Neuronal stem cell (in vitro differentiated cells): ENCODE data around the gene HOXB4.

Experiments used
- DNase-seq: peaks from one replicate; pipeline ENCODE4 v3.0.0-alpha.2; 2013; ENCODE audit warnings: low spot score
- H2AFZ ChIP-seq: one replicate; pipeline ENCODE4 v1.6.1; 2013; ENCODE audit warnings: mild to moderate bottlenecking, low read length, inconsistent platforms
- H2AK5ac ChIP-seq: 2 replicates; pipeline ENCODE4 v1.6.1; 2013; ENCODE audit warnings: low read depth, mild to moderate bottlenecking, inconsistent platforms, low read length, moderate library complexity, mixed read lengths
- H2BK120ac ChIP-seq: 2 replicates; pipeline ENCODE4 v1.6.1; 2013; ENCODE audit warnings: low read depth, mild to moderate bottlenecking, inconsistent platforms, low read length, moderate library complexity, mixed read lengths
- H2BK12ac ChIP-seq: one replicate; pipeline ENCODE4 v1.6.1; 2013; ENCODE audit warnings: low read length, inconsistent platforms
- H2BK15ac ChIP-seq: 2 replicates; pipeline ENCODE4 v1.6.1; 2013; ENCODE audit warnings: mild to moderate bottlenecking, low read length, inconsistent platforms, mixed read lengths
- H2BK5ac ChIP-seq: one replicate; pipeline ENCODE4 v1.6.1; 2013; ENCODE audit warnings: inconsistent platforms, mild to moderate bottlenecking, low read length, moderate library complexity
- H3K14ac ChIP-seq: one replicate; pipeline ENCODE4 v1.6.1; 2013; ENCODE audit warnings: low read length, inconsistent platforms
- H3K18ac ChIP-seq: 2 replicates; pipeline ENCODE4 v1.6.1; 2013; ENCODE audit warnings: low read length, inconsistent platforms
- H3K23ac ChIP-seq: 2 replicates; pipeline ENCODE4 v1.6.1; 2013; ENCODE audit warnings: low read depth, mild to moderate bottlenecking, mixed read lengths, low read length, inconsistent platforms; ENCODE audit not compliant: poor library complexity
- H3K27ac ChIP-seq: replicated peaks from 3 replicates; pipeline ENCODE4 v1.5.1; 2013; ENCODE audit warnings: low read length, inconsistent platforms
- H3K27me3 ChIP-seq, 3 experiments: 2 replicates each; pipeline ENCODE4 v1.6.1; 2013; ENCODE audit warnings: low read length in 3 of 3, mild to moderate bottlenecking in 2 of 3, inconsistent platforms in 1 of 3, low read depth in 1 of 3, mixed read lengths in 1 of 3, moderate library complexity in 1 of 3; ENCODE audit not compliant: control insufficient read depth in 3 of 3, insufficient read depth in 3 of 3
- H3K36me3 ChIP-seq, 2 donors: replicated peaks in 1 of 2; 2 replicates each; pipeline ENCODE4 v1.6.1; 2013; ENCODE audit warnings: low read length in 2 of 2; ENCODE audit not compliant: control insufficient read depth in 2 of 2, insufficient read depth in 2 of 2
- H3K4ac ChIP-seq: 2 replicates; pipeline ENCODE4 v1.6.1; 2013; ENCODE audit warnings: inconsistent platforms, mild to moderate bottlenecking, low read length, moderate library complexity
- H3K4me1 ChIP-seq, 2 donors: 1 replicate in 1 of 2; 2 replicates in 1 of 2; pipeline ENCODE4 v1.6.1; 2013; ENCODE audit warnings: low read length in 2 of 2, low read depth in 1 of 2; ENCODE audit not compliant: control insufficient read depth in 2 of 2, insufficient read depth in 1 of 2
- H3K4me2 ChIP-seq: one replicate; pipeline ENCODE4 v1.6.1; 2013; ENCODE audit warnings: mild to moderate bottlenecking, low read length, inconsistent platforms; ENCODE audit not compliant: insufficient read depth, poor library complexity, severe bottlenecking
- H3K4me3 ChIP-seq, 2 donors: 2 replicates each; pipeline ENCODE4 v1.5.1; 2013; ENCODE audit warnings: low read length in 2 of 2, mild to moderate bottlenecking in 2 of 2, inconsistent platforms in 1 of 2, moderate library complexity in 1 of 2
- H3K79me1 ChIP-seq: one replicate; pipeline ENCODE4 v1.6.1; 2013; ENCODE audit warnings: low read depth, mild to moderate bottlenecking, inconsistent platforms, low read length, moderate library complexity
- H3K9ac ChIP-seq: one replicate; pipeline ENCODE4 v1.6.1; 2013; ENCODE audit warnings: mild to moderate bottlenecking, low read depth, low read length, inconsistent platforms; ENCODE audit not compliant: poor library complexity
- H3K9me3 ChIP-seq, 2 donors: replicated peaks in 1 of 2; 2 replicates each; pipeline versions ENCODE3 to v1.6.1; 2013; ENCODE audit warnings: low read length in 2 of 2, mild to moderate bottlenecking in 2 of 2, inconsistent platforms in 1 of 2, low read depth in 1 of 2, mixed read lengths in 1 of 2, moderate library complexity in 1 of 2; ENCODE audit not compliant: control insufficient read depth in 2 of 2, insufficient read depth in 1 of 2
- H4K8ac ChIP-seq: one replicate; pipeline ENCODE4 v1.6.1; 2013; ENCODE audit warnings: low read depth, mild to moderate bottlenecking, inconsistent platforms, low read length, moderate library complexity
- H4K91ac ChIP-seq: one replicate; pipeline ENCODE4 v1.6.1; 2013; ENCODE audit warnings: low read length, low read depth, mild to moderate bottlenecking, inconsistent platforms; ENCODE audit not compliant: poor library complexity
- WGBS, 2 donors: extraction: QIAGEN DNeasy Blood & Tissue Kit; methylation state at CpG; one replicate each; pipeline ENCODE4 v1.1.7; 2013; ENCODE audit warnings: missing lambda C conversion rate in 2 of 2, mixed read lengths in 1 of 2; ENCODE audit not compliant: insufficient read length in 2 of 2, insufficient replicate concordance in 1 of 2; ENCODE audit errors: extremely low coverage in 2 of 2; 5-methylcytosine and 5-hydroxymethylcytosine counted together

HOXB4 gene

GRCh38 chr17:48622857-48623256 is 44.7 kb upstream of the HOXB4 start:
- Histone ChIP-seq H2BK120ac (no peak overlapping the region), H2AFZ (no peak overlapping the region), H2BK5ac (no peak overlapping the region), H3K79me1 (no peaks in the 10 kb centered on the region), H3K23ac (no peak overlapping the region), H3K4me2 (no peak overlapping the region), H4K91ac (no peak overlapping the region), H3K27me3 (peaks cover 72 to 100% (median 99%) of the 10 kb centered on the region in 3 experiments), H2AK5ac (no peak overlapping the region), H3K18ac (no peak overlapping the region), H2BK15ac (no peak overlapping the region), H3K4me3 (no peak overlapping the region), H3K36me3 (no peaks in the 10 kb centered on the region), H2BK12ac (no peak overlapping the region), H4K8ac (no peak overlapping the region), H3K9me3 (peaks cover 0 to 10% of the 10 kb centered on the region in 2 donors), H3K9ac (no peak overlapping the region), H3K27ac (no peak overlapping the region), H3K14ac (no peak overlapping the region), H3K4ac (no peak overlapping the region), H3K4me1 (peaks cover 0 to 4% of the 10 kb centered on the region in 2 donors)
- no peak for DNase-seq
- no CpG with 5 or more reads among the region's 11 CpGs for WGBS, 2 donors

GRCh38 chr17:48621410-48622392 is 43.6 kb upstream of the HOXB4 start:
- Histone ChIP-seq H2AFZ (no peak overlapping the region), H3K4ac (no peak overlapping the region), H3K14ac (no peak overlapping the region), H3K9me3 (peaks cover 0 to 10% of the 10 kb centered on the region in 2 donors), H2BK5ac (no peak overlapping the region), H3K18ac (no peak overlapping the region), H3K4me3 (no peak overlapping the region), H3K9ac (no peak overlapping the region), H4K91ac (no peak overlapping the region), H3K27ac (no peak overlapping the region), H2AK5ac (no peak overlapping the region), H4K8ac (no peak overlapping the region), H2BK15ac (no peak overlapping the region), H3K79me1 (no peaks in the 10 kb centered on the region), H2BK12ac (no peak overlapping the region), H3K27me3 (peaks cover 74 to 100% (median 99%) of the 10 kb centered on the region in 3 experiments), H3K36me3 (no peaks in the 10 kb centered on the region), H2BK120ac (no peak overlapping the region), H3K23ac (no peak overlapping the region), H3K4me1 (peaks cover 0 to 4% of the 10 kb centered on the region in 2 donors), H3K4me2 (no peak overlapping the region)
- no peak for DNase-seq
- WGBS, 2 donors = no CpG with 5 or more reads among the region's 41 CpGs

- H4K8ac ChIP-seq = no peak overlapping the region
- peaks cover 79 to 100% (median 99%) of the 10 kb centered on the region in 3 experiments for H3K27me3 ChIP-seq
- H3K4me3 ChIP-seq = no peak overlapping the region
- no peak overlapping the region for H3K27ac ChIP-seq
- no peak overlapping the region for H3K4ac ChIP-seq
- H2BK5ac ChIP-seq = no peak overlapping the region
- H3K79me1 ChIP-seq = no peaks in the 10 kb centered on the region
- DNase-seq = no peak
- H3K4me2 ChIP-seq = no peak overlapping the region
- no peak overlapping the region for H2BK15ac ChIP-seq
- no peak overlapping the region for H3K9ac ChIP-seq
- H2BK120ac ChIP-seq = no peak overlapping the region
- no peaks in the 10 kb centered on the region for H3K36me3 ChIP-seq
- H3K14ac ChIP-seq = no peak overlapping the region
- H3K9me3 ChIP-seq = peaks cover 0 to 10% of the 10 kb centered on the region in 2 donors
- no peak overlapping the region for H2BK12ac ChIP-seq
- H2AK5ac ChIP-seq = no peak overlapping the region
- H4K91ac ChIP-seq = no peak overlapping the region
- no peak overlapping the region for H3K18ac ChIP-seq
- WGBS, 2 donors = no CpG with 5 or more reads among the region's 6 CpGs
- H3K23ac ChIP-seq = peak overlapping the region; percentile 8
- H3K4me1 ChIP-seq = peaks cover 0 to 1% of the 10 kb centered on the region in 2 donors
- H2AFZ ChIP-seq = no peak overlapping the region
These were observed 42.5 kb upstream of the HOXB4 start for GRCh38 chr17:48620461-48621139.
